Skin epidermis (tissue), 12 donors: ENCODE results near the gene CFAP210.
A peak's percentile ranks its signal among the peaks of the same experiment; 100 is the strongest.
"Not testable (repeated sequence)": the region's sequence is repeated elsewhere in the genome, so short reads cannot be mapped to it uniquely, and the experiment has no call there.

Experiments
- H3K27ac ChIP-seq, 21 experiments: fragments of 200-600 bp; sonication (generic) in 11 of 21; one replicate each; pipeline ENCODE4 v1.5.0; 2020; ENCODE audit warnings: mild to moderate bottlenecking in 3 of 21, inconsistent platforms in 2 of 21, moderate library complexity in 2 of 21
- H3K4me3 ChIP-seq, 7 experiments: fragments of 200-600 bp; sonication (generic) in 2 of 7; one replicate each; pipeline ENCODE4 v1.5.0; 2020; ENCODE audit warnings: inconsistent platforms in 2 of 7, mild to moderate bottlenecking in 2 of 7, moderate library complexity in 1 of 7

CFAP210 gene

GRCh38 chr2:169715379-169716237, 21.4 kb upstream of the CFAP210 start:
- Histone ChIP-seq H3K27ac (no peak overlapping the region), H3K4me3 (peak overlapping the region in 2 of 7 experiments; percentile 3 to 30)

GRCh38 chr2:169714699-169715098, 20.5 kb upstream of the CFAP210 start:
- Histone ChIP-seq H3K4me3 (no peak overlapping the region), H3K27ac (no peak overlapping the region)

- Histone ChIP-seq H3K4me3 (no peak overlapping the region), H3K27ac (no peak overlapping the region)
Measured at GRCh38 chr2:169713331-169713730, 19.1 kb upstream of the CFAP210 start.

GRCh38 chr2:169712791-169713227, 18.6 kb upstream of the CFAP210 start:
- Histone ChIP-seq H3K27ac (no peak overlapping the region), H3K4me3 (no peak overlapping the region)

GRCh38 chr2:169711751-169712509, 17.7 kb upstream of the CFAP210 start:
- H3K27ac ChIP-seq, result no peak overlapping the region
- H3K4me3 ChIP-seq, result no peak overlapping the region

GRCh38 chr2:169709981-169710380, 15.8 kb upstream of the CFAP210 start:
- Histone ChIP-seq H3K4me3 (no peak overlapping the region), H3K27ac (no peak overlapping the region)

- no peak overlapping the region for H3K4me3 ChIP-seq
- no peak overlapping the region for H3K27ac ChIP-seq
Measured at GRCh38 chr2:169709331-169709730, 15.1 kb upstream of the CFAP210 start.

- Histone ChIP-seq H3K4me3 (no peak overlapping the region), H3K27ac (no peak overlapping the region)
Measured at GRCh38 chr2:169707626-169708025, 13.4 kb upstream of the CFAP210 start.

- Histone ChIP-seq H3K27ac (peak overlapping the region in 1 of 21 experiments; percentile 3), H3K4me3 (no peak overlapping the region)
Measured at GRCh38 chr2:169705927-169706326, 11.7 kb upstream of the CFAP210 start.

- Histone ChIP-seq H3K27ac (no peak overlapping the region), H3K4me3 (no peak overlapping the region)
Measured at GRCh38 chr2:169704160-169704708, 10.0 kb upstream of the CFAP210 start.

- H3K4me3 ChIP-seq, result no peak overlapping the region
- no peak overlapping the region for H3K27ac ChIP-seq
Measured at GRCh38 chr2:169702996-169703395, 8.8 kb upstream of the CFAP210 start.

GRCh38 chr2:169699173-169699572, 5.0 kb upstream of the CFAP210 start:
- not testable (repeated sequence) for H3K27ac ChIP-seq, H3K4me3 ChIP-seq

GRCh38 chr2:169696381-169696780, 2.2 kb upstream of the CFAP210 start:
- H3K27ac ChIP-seq, result no peak overlapping the region
- H3K4me3 ChIP-seq, result no peak overlapping the region

GRCh38 chr2:169694894-169695260, 672 bp upstream of the CFAP210 start:
- Histone ChIP-seq H3K27ac (peak overlapping the region in 19 of 21 experiments; percentile 67 to 94 (median 87)), H3K4me3 (peak overlapping the region; percentile 63 to 87 (median 78))

GRCh38 chr2:169693360-169693759, 845 bp downstream of the CFAP210 start:
- Histone ChIP-seq H3K27ac (no peak overlapping the region), H3K4me3 (peak overlapping the region in 1 of 7 experiments; percentile 73)

GRCh38 chr2:169692718-169693117, 1.5 kb downstream of the CFAP210 start:
- Histone ChIP-seq H3K27ac (no peak overlapping the region), H3K4me3 (no peak overlapping the region)

GRCh38 chr2:169690958-169691357, 3.2 kb downstream of the CFAP210 start:
- no peak overlapping the region for H3K27ac ChIP-seq
- no peak overlapping the region for H3K4me3 ChIP-seq

- not testable (repeated sequence) for H3K4me3 ChIP-seq, H3K27ac ChIP-seq
Measured at GRCh38 chr2:169687943-169688342, 6.3 kb downstream of the CFAP210 start.

GRCh38 chr2:169686825-169687224, 7.4 kb downstream of the CFAP210 start:
- not testable (repeated sequence) for H3K27ac ChIP-seq, H3K4me3 ChIP-seq

- not testable (repeated sequence) for H3K4me3 ChIP-seq, H3K27ac ChIP-seq
Measured at GRCh38 chr2:169684712-169685111, 9.5 kb downstream of the CFAP210 start.

GRCh38 chr2:169684135-169684565, 10.1 kb downstream of the CFAP210 start:
- no peak overlapping the region for H3K27ac ChIP-seq
- no peak overlapping the region for H3K4me3 ChIP-seq
